HepG2 (cell line): ENCODE measurements around the gene FNDC7. TPM values are rescaled to one million over a fixed set of nuclear protein-coding genes. Genes with fewer than 3 reads are reported as not detected.
A peak's percentile ranks its signal among the peaks of the same experiment; 100 is the strongest.

Experiments
- ARID2 ChIP-seq: sonication (generic); formaldehyde crosslinking; IDR thresholded peaks from 2 replicates; pipeline ENCODE4 v1.8.1; 2022; ENCODE audit warnings: mild to moderate bottlenecking, missing genetic modification reagents, borderline replicate concordance
- GATAD1 ChIP-seq: IDR thresholded peaks from 2 replicates; pipeline ENCODE4 v1.6.1; 2016; ENCODE audit warnings: missing genetic modification reagents, missing compliant biosample characterization
- NBN ChIP-seq: fragments of 450-650 bp; conservative IDR thresholded peaks from 2 replicates; pipeline ENCODE4 v1.6.1; 2017
- PHF20 ChIP-seq: sonication (generic); formaldehyde crosslinking; IDR thresholded peaks from 2 replicates; pipeline ENCODE4 v1.5.0; 2020; ENCODE audit warnings: mild to moderate bottlenecking, missing genetic modification reagents
- POGK ChIP-seq: sonication (generic); formaldehyde crosslinking; conservative IDR thresholded peaks from 2 replicates; pipeline ENCODE4 v1.8.0; 2022; ENCODE audit warnings: mild to moderate bottlenecking, moderate library complexity, missing genetic modification reagents
- RFXAP ChIP-seq: sonication (generic); formaldehyde crosslinking; IDR thresholded peaks from 2 replicates; pipeline ENCODE4 v1.4.0; 2020; ENCODE audit warnings: missing genetic modification reagents, borderline replicate concordance
- TBX3 ChIP-seq: fragments of 450-650 bp; IDR thresholded peaks from 2 replicates; pipeline ENCODE4 v1.6.1; 2017; ENCODE audit warnings: antibody characterized with exemption, mild to moderate bottlenecking, inconsistent platforms, borderline replicate concordance
- ZBTB42 ChIP-seq: sonication (generic); formaldehyde crosslinking; IDR thresholded peaks from 2 replicates; pipeline ENCODE4 v1.5.0; 2020; ENCODE audit warnings: mild to moderate bottlenecking, missing genetic modification reagents
- ZBTB43 ChIP-seq: sonication (generic); formaldehyde crosslinking; conservative IDR thresholded peaks from 2 replicates; pipeline ENCODE4 v1.4.0; 2020; ENCODE audit warnings: missing genetic modification reagents
- ZHX2 ChIP-seq, 2 experiments: sonication (generic) in 1 of 2; formaldehyde crosslinking in 1 of 2; IDR thresholded peaks; 2 replicates each; pipeline versions ENCODE4 v1.6.1 to v1.9.0; 2014 to 2022; ENCODE audit warnings: antibody characterized with exemption in 1 of 2, borderline replicate concordance in 1 of 2, inconsistent platforms in 1 of 2, low read depth in 1 of 2, missing genetic modification reagents in 1 of 2
- ZMAT3 ChIP-seq: sonication (generic); formaldehyde crosslinking; conservative IDR thresholded peaks from 2 replicates; pipeline ENCODE4 v1.7.0; 2021; ENCODE audit warnings: missing genetic modification reagents
- ZNF337 ChIP-seq: sonication (generic); formaldehyde crosslinking; IDR thresholded peaks from 2 replicates; pipeline ENCODE4 v1.5.1; 2020; ENCODE audit warnings: missing genetic modification reagents, low read depth, mild to moderate bottlenecking, borderline replicate concordance
- ZNF451 ChIP-seq: sonication (generic); formaldehyde crosslinking; IDR thresholded peaks from 2 replicates; pipeline ENCODE4 v1.5.0; 2020; ENCODE audit warnings: mild to moderate bottlenecking, missing genetic modification reagents
- ZNF776 ChIP-seq: sonication (generic); formaldehyde crosslinking; IDR thresholded peaks from 2 replicates; pipeline ENCODE4 v1.4.0; 2020; ENCODE audit warnings: mild to moderate bottlenecking, missing genetic modification reagents
- ZSCAN12 ChIP-seq: sonication (generic); formaldehyde crosslinking; IDR thresholded peaks from 2 replicates; pipeline ENCODE4 v1.9.0; 2021; ENCODE audit warnings: mild to moderate bottlenecking, missing genetic modification reagents
- polyA plus RNA-seq, 8 experiments: library from polyadenylated mRNA; depleted of rRNA in 3 of 8; stranded (reverse) in 7 of 8; unstranded in 1 of 8; fragments of >200 nt; fragmentation: Illumina TruSeq in 4 of 8; extraction: Trizol in 4 of 8; gene quantifications; 2 replicates each; pipeline versions ENCODE4 v1.2.1 to v1.2.3, GENCODE V29; 2011 to 2016; ENCODE audit warnings: low read depth in 4 of 8, missing spikeins in 1 of 8, mixed read lengths in 1 of 8; ENCODE audit not compliant: insufficient read depth in 1 of 8
- total RNA-seq, 5 experiments: library from RNA; depleted of rRNA; stranded (reverse); fragments of >200 nt; fragmentation: Illumina TruSeq; extraction: Trizol; gene quantifications; 2 replicates each; pipeline ENCODE4 v1.2.3, GENCODE V29; 2016; ENCODE audit warnings: low read depth in 1 of 5

FNDC7 gene
- total and polyA plus RNA-seq, 2 of the 13 experiments (the other 11 are each of a cell fraction or from before 2014, with no cell fraction given), result 0.03 TPM; not detected in 1

GRCh38 chr1:108691942-108692723 is 20.6 kb upstream of the FNDC7 start, which contains the start of gene PRPF38B (continued):
- peak; percentile 98 for TF ChIP-seq ZHX2 (IDR thresholded peaks at IDR 0.05; ENCODE audit: low read depth)
- TF ChIP-seq ZHX2 (CRISPR knock-in tag; IDR thresholded peaks at IDR 0.05; ENCODE audit: borderline replicate concordance), result no peak
- no peak for TF ChIP-seq RFXAP (CRISPR knock-in tag)
- peak; percentile 89 for TF ChIP-seq PHF20 (CRISPR knock-in tag)
- 0 out of 2 replicates have a peak, but pooled peaks have one; percentile 36 for TF ChIP-seq ZNF337
- peak; percentile 50; the same call in 1 of the 2 replicates for TF ChIP-seq ZNF776
- TF ChIP-seq TBX3, result no peak
- TF ChIP-seq ARID2 (CRISPR knock-in tag), result no peak
- TF ChIP-seq NBN, result no peak
- TF ChIP-seq ZBTB42 (CRISPR knock-in tag), result no peak
- no peak; the same call in 1 of the 2 replicates for TF ChIP-seq ZNF451 (CRISPR knock-in tag)
- peak; percentile 91 for TF ChIP-seq GATAD1 (CRISPR knock-in tag)
- TF ChIP-seq POGK (CRISPR knock-in tag), result peak; percentile 42; the same call in 1 of the 2 replicates
- no peak for TF ChIP-seq ZSCAN12 (CRISPR knock-in tag)
- peak; percentile 42; the same call in 1 of the 2 replicates for TF ChIP-seq ZBTB43 (CRISPR knock-in tag)
- TF ChIP-seq ZMAT3 (CRISPR knock-in tag), result no peak
